Measurements from ENCODE around the gene ITLN2. TPM values are rescaled to one million over a fixed set of nuclear protein-coding genes. Genes with fewer than 3 reads are reported as not detected.
"Not testable (repeated sequence)": the region's sequence is repeated elsewhere in the genome, so short reads cannot be mapped to it uniquely, and the experiment has no call there.

ITLN2 gene
- total RNA-seq, 5 donors from 2014 or later (not counting 1 experiment from before 2014, with no cell fraction given) = not detected

- 96% methylated on average over 9 of the region's 15 CpGs for WGBS (ENCODE audit: insufficient coverage)
- DNase-seq (no peak), ATAC-seq (replicated peaks in 1 of 4) (no peak)
- no peaks in the 10 kb centered on the region for H3K36me3 ChIP-seq (ENCODE audit: control insufficient read depth in 2 of 2, extremely low read depth in 1 of 2, insufficient read depth in 1 of 2, low read length in 1 of 2)
- Mint-ChIP-seq H3K4me1 (no peaks in the 10 kb centered on the region), H3K9me3 (no peaks in the 10 kb centered on the region), H3K4me3 (no peak overlapping the region), H3K27ac (no peak overlapping the region), H3K36me3 (no peaks in the 10 kb centered on the region), H3K27me3 (peaks cover 0 to 4% of the 10 kb centered on the region in 2 donors)
- no peak overlapping the region for H3K27ac ChIP-seq (ENCODE audit: low read length)
- peaks cover 0 to 9% of the 10 kb centered on the region in 2 experiments for H3K27me3 ChIP-seq (replicated peaks in 1 of 2; ENCODE audit: control insufficient read depth in 2 of 2, extremely low read depth in 1 of 2, insufficient read depth in 2 of 2, low read length in 1 of 2)
- H3K9me3 ChIP-seq = no peaks in the 10 kb centered on the region
- POLR2A ChIA-PET = no interaction called here
- H3K4me1 ChIP-seq (ENCODE audit: control insufficient read depth in 1 of 2, extremely low read depth in 1 of 2, insufficient read depth in 2 of 2, low read length in 2 of 2) = peaks cover 0 to 4% of the 10 kb centered on the region in 2 experiments
- CTCF ChIA-PET = no interaction called here
- H3K4me3 ChIP-seq (ENCODE audit: control insufficient read depth in 1 of 2, extremely low read depth in 1 of 2, low read length in 1 of 2) = no peak overlapping the region
Observed at GRCh38 chr1:160945079-160945478, 9.5 kb downstream of the ITLN2 start.

- H3K4me3 ChIP-seq (ENCODE audit: control insufficient read depth in 1 of 2, extremely low read depth in 1 of 2, low read length in 1 of 2) = no peak overlapping the region
- ATAC-seq (replicated peaks in 1 of 4) (no peak), DNase-seq (no peak)
- H3K27ac ChIP-seq (ENCODE audit: low read length) = no peak overlapping the region
- H3K36me3 ChIP-seq (ENCODE audit: control insufficient read depth in 2 of 2, extremely low read depth in 1 of 2, insufficient read depth in 1 of 2, low read length in 1 of 2) = no peaks in the 10 kb centered on the region
- H3K27ac Mint-ChIP-seq = no peak overlapping the region
- peaks cover 0 to 4% of the 10 kb centered on the region in 2 donors for H3K27me3 Mint-ChIP-seq
- H3K4me1 Mint-ChIP-seq = no peaks in the 10 kb centered on the region
- no peaks in the 10 kb centered on the region for H3K9me3 Mint-ChIP-seq
- no peak overlapping the region for H3K4me3 Mint-ChIP-seq
- WGBS (ENCODE audit: insufficient coverage) = no CpG with 5 or more reads among the region's 3 CpGs
- CTCF ChIA-PET = no interaction called here
- no peaks in the 10 kb centered on the region for H3K36me3 Mint-ChIP-seq
- no peaks in the 10 kb centered on the region for H3K9me3 ChIP-seq
- H3K4me1 ChIP-seq (ENCODE audit: control insufficient read depth in 1 of 2, extremely low read depth in 1 of 2, insufficient read depth in 2 of 2, low read length in 2 of 2) = peaks cover 0 to 2% of the 10 kb centered on the region in 2 experiments
- H3K27me3 ChIP-seq (replicated peaks in 1 of 2; ENCODE audit: control insufficient read depth in 2 of 2, extremely low read depth in 1 of 2, insufficient read depth in 2 of 2, low read length in 1 of 2) = peaks cover 0 to 9% of the 10 kb centered on the region in 2 experiments
- POLR2A ChIA-PET = no interaction called here
Observed at GRCh38 chr1:160942926-160943325, 11.7 kb downstream of the ITLN2 start.

- H3K4me3 Mint-ChIP-seq = not testable (repeated sequence)
Observed at GRCh38 chr1:160936666-160937065, 17.9 kb downstream of the ITLN2 start.

GRCh38 chr1:160935527-160936258 lies 18.9 kb downstream of the ITLN2 start:
- no peaks in the 10 kb centered on the region for H3K4me1 ChIP-seq (ENCODE audit: control insufficient read depth in 1 of 2, extremely low read depth in 1 of 2, insufficient read depth in 2 of 2, low read length in 2 of 2)
- H3K4me3 Mint-ChIP-seq = no peak overlapping the region
- ChIA-PET POLR2A (no interaction called here), CTCF (no interaction called here)
- no peaks in the 10 kb centered on the region for H3K36me3 Mint-ChIP-seq
- WGBS (ENCODE audit: insufficient coverage) = 94% methylated on average over 11 of the region's 12 CpGs
- no peak for DNase-seq
- no peak for ATAC-seq (replicated peaks in 1 of 4)
- no peak overlapping the region for H3K4me3 ChIP-seq (ENCODE audit: control insufficient read depth in 1 of 2, extremely low read depth in 1 of 2, low read length in 1 of 2)
- no peaks in the 10 kb centered on the region for H3K9me3 ChIP-seq
- no peak overlapping the region for H3K27ac ChIP-seq (ENCODE audit: low read length)
- H3K4me1 Mint-ChIP-seq = no peaks in the 10 kb centered on the region
- no peaks in the 10 kb centered on the region for H3K36me3 ChIP-seq (ENCODE audit: control insufficient read depth in 2 of 2, extremely low read depth in 1 of 2, insufficient read depth in 1 of 2, low read length in 1 of 2)
- H3K27ac Mint-ChIP-seq = no peak overlapping the region
- peaks cover 0 to 3% of the 10 kb centered on the region in 2 donors for H3K27me3 Mint-ChIP-seq
- peaks cover 0 to 2% (median 0%) of the 10 kb centered on the region in 3 donors for H3K9me3 Mint-ChIP-seq
- H3K27me3 ChIP-seq (replicated peaks in 1 of 2; ENCODE audit: control insufficient read depth in 2 of 2, extremely low read depth in 1 of 2, insufficient read depth in 2 of 2, low read length in 1 of 2) = peaks cover 0 to 4% of the 10 kb centered on the region in 2 experiments

More at GRCh38 chr1:160936666-160937065, 17.9 kb downstream of the ITLN2 start:
- POLR2A ChIA-PET; H3K36me3 ChIP-seq (ENCODE audit: control insufficient read depth in 2 of 2, extremely low read depth in 1 of 2, insufficient read depth in 1 of 2, low read length in 1 of 2); ATAC-seq (replicated peaks in 1 of 4); H3K9me3 Mint-ChIP-seq; H3K4me1 ChIP-seq (ENCODE audit: control insufficient read depth in 1 of 2, extremely low read depth in 1 of 2, insufficient read depth in 2 of 2, low read length in 2 of 2); DNase-seq; CTCF ChIA-PET; H3K27ac ChIP-seq (ENCODE audit: low read length); H3K36me3 Mint-ChIP-seq; H3K27ac Mint-ChIP-seq; H3K4me3 ChIP-seq (ENCODE audit: control insufficient read depth in 1 of 2, extremely low read depth in 1 of 2, low read length in 1 of 2); H3K4me1 Mint-ChIP-seq; H3K27me3 ChIP-seq (replicated peaks in 1 of 2; ENCODE audit: control insufficient read depth in 2 of 2, extremely low read depth in 1 of 2, insufficient read depth in 2 of 2, low read length in 1 of 2); H3K9me3 ChIP-seq; H3K27me3 Mint-ChIP-seq: not testable (repeated sequence)
- 87% methylated on average over 3 of the region's 19 CpGs for WGBS (ENCODE audit: insufficient coverage)

- H3K9me3 ChIP-seq; CTCF ChIA-PET; ATAC-seq (replicated peaks in 1 of 4); H3K27ac ChIP-seq (ENCODE audit: low read length); H3K4me1 ChIP-seq (ENCODE audit: control insufficient read depth in 1 of 2, extremely low read depth in 1 of 2, insufficient read depth in 2 of 2, low read length in 2 of 2); H3K27ac Mint-ChIP-seq; H3K9me3 Mint-ChIP-seq; H3K36me3 ChIP-seq (ENCODE audit: control insufficient read depth in 2 of 2, extremely low read depth in 1 of 2, insufficient read depth in 1 of 2, low read length in 1 of 2); H3K27me3 Mint-ChIP-seq; H3K27me3 ChIP-seq (replicated peaks in 1 of 2; ENCODE audit: control insufficient read depth in 2 of 2, extremely low read depth in 1 of 2, insufficient read depth in 2 of 2, low read length in 1 of 2); H3K36me3 Mint-ChIP-seq; H3K4me1 Mint-ChIP-seq; H3K4me3 Mint-ChIP-seq; DNase-seq; H3K4me3 ChIP-seq (ENCODE audit: control insufficient read depth in 1 of 2, extremely low read depth in 1 of 2, low read length in 1 of 2): not testable (repeated sequence)
- WGBS (ENCODE audit: insufficient coverage) = 90% methylated on average over 8 of the region's 31 CpGs
- POLR2A ChIA-PET = interaction anchor here in 1 of 2 donors (0.6 kb wide), 1 partner anchor 15 kb away, joined by 3 read pairs; no protein-coding TSS in a partner anchor
Observed at GRCh38 chr1:160933305-160933704, 21.3 kb downstream of the ITLN2 start.

GRCh38 chr1:160925652-160926244 lies 28.9 kb downstream of the ITLN2 start:
- H3K9me3 Mint-ChIP-seq = peaks cover 6 to 9% (median 9%) of the 10 kb centered on the region in 3 donors
- peaks cover 0 to 9% of the 10 kb centered on the region in 2 experiments for H3K27me3 ChIP-seq (replicated peaks in 1 of 2; ENCODE audit: control insufficient read depth in 2 of 2, extremely low read depth in 1 of 2, insufficient read depth in 2 of 2, low read length in 1 of 2)
- peaks cover 0 to 4% (median 0%) of the 10 kb centered on the region in 3 donors for H3K4me1 Mint-ChIP-seq
- ChIA-PET POLR2A (interaction anchor here (0.6 kb wide), 4 partner anchors 23 to 1974 kb away, joined by 3 to 8 read pairs (median 6); no protein-coding TSS in a partner anchor), CTCF (interaction anchor here (0.5 to 0.6 kb wide), 3 partner anchors 43 to 67 kb away, joined by 4 read pairs; no protein-coding TSS in a partner anchor)
- 83% methylated on average over 4 of the region's 5 CpGs for WGBS (ENCODE audit: insufficient coverage)
- DNase-seq (no peak), ATAC-seq (replicated peaks in 1 of 4) (no peak)
- H3K4me1 ChIP-seq (ENCODE audit: control insufficient read depth in 1 of 2, extremely low read depth in 1 of 2, insufficient read depth in 2 of 2, low read length in 2 of 2) = no peaks in the 10 kb centered on the region
- no peak overlapping the region for H3K4me3 Mint-ChIP-seq
- H3K36me3 ChIP-seq (ENCODE audit: control insufficient read depth in 2 of 2, extremely low read depth in 1 of 2, insufficient read depth in 1 of 2, low read length in 1 of 2) = no peaks in the 10 kb centered on the region
- no peak overlapping the region for H3K27ac Mint-ChIP-seq
- no peak overlapping the region for H3K4me3 ChIP-seq (ENCODE audit: control insufficient read depth in 1 of 2, extremely low read depth in 1 of 2, low read length in 1 of 2)
- H3K36me3 Mint-ChIP-seq = no peaks in the 10 kb centered on the region
- no peaks in the 10 kb centered on the region for H3K9me3 ChIP-seq
- peaks cover 3 to 4% of the 10 kb centered on the region in 2 donors for H3K27me3 Mint-ChIP-seq
- H3K27ac ChIP-seq (ENCODE audit: low read length) = no peak overlapping the region
